Right lobe of liver (tissue), 6 donors: ENCODE results near the gene FAM3C. TPM values are rescaled to one million over a fixed set of nuclear protein-coding genes. Genes with fewer than 3 reads are reported as not detected.

Source experiments
- ATAC-seq, 4 donors: fragments of 200-7000 bp; cut with Tn5 transposase; one replicate each; pipeline ENCODE4 v1.9.1; 2020; ENCODE audit warnings: mild to moderate bottlenecking in 4 of 4, moderate library complexity in 4 of 4
- DNase-seq, 3 donors: peaks; one replicate each; pipeline ENCODE4 v3.0.0-alpha.2; 2020
- H3K27ac ChIP-seq, 3 donors: fragments of 200-600 bp; one replicate each; pipeline ENCODE4 v1.8.0; 2022
- H3K27me3 ChIP-seq, 2 donors: fragments of 200-600 bp; one replicate each; pipeline ENCODE4 v1.8.0; 2022
- H3K36me3 ChIP-seq, 4 donors: fragments of 200-600 bp; sonication (generic) in 1 of 4; one replicate each; pipeline versions ENCODE4 v1.5.1 to v1.8.0; 2017 to 2022; ENCODE audit warnings: control low read depth in 1 of 4
- H3K4me1 ChIP-seq, 4 donors: fragments of 200-600 bp; sonication (generic) in 1 of 4; one replicate each; pipeline versions ENCODE4 v1.5.1 to v1.8.0; 2017 to 2022; ENCODE audit warnings: control low read depth in 1 of 4
- H3K4me3 ChIP-seq, 3 donors: fragments of 200-600 bp; one replicate each; pipeline ENCODE4 v1.8.0; 2022
- H3K9me3 ChIP-seq, 4 donors: fragments of 200-600 bp; sonication (generic) in 1 of 4; one replicate each; pipeline versions ENCODE4 v1.5.1 to v1.8.0; 2017 to 2022; ENCODE audit warnings: control low read depth in 1 of 4
- POLR2A ChIP-seq: fragments of 450-650 bp; IDR thresholded peaks from one replicate; pipeline ENCODE4 v1.6.1; 2017; ENCODE audit warnings: antibody characterized with exemption, mild to moderate bottlenecking
- WGBS: methylation state at CpG from one replicate; pipeline ENCODE4 v1.1.6; 2018; ENCODE audit warnings: low coverage, low lambda C conversion rate; ENCODE audit not compliant: insufficient coverage; ENCODE audit errors: missing lambda C conversion rate; 5-methylcytosine and 5-hydroxymethylcytosine counted together
- intact Hi-C, 2 donors: fragments of 100-400 bp; cut with DNase I; formaldehyde crosslinking; loops; one replicate each; pipeline versions ENCODE4 v1.11.2 to v1.14.1; 2022
- total RNA-seq, 6 experiments: library from RNA; depleted of rRNA in 2 of 6; stranded (reverse); fragments of >200 nt in 2 of 6; fragmentation: NEBNext Ultra II Directional in 3 of 6; extraction: Animal tissue kit (Norgen Biotek cat#: 25700) in 3 of 6; gene quantifications; one replicate each; pipeline versions ENCODE4 v1.1.0 to v1.2.4, GENCODE V29; 2016 to 2023
- TF ChIP-seq, protein P1 (sequence below), 4 donors: fragments of 200-600 bp in 3 of 4; fragments of 450-650 bp in 1 of 4; IDR thresholded peaks; one replicate each; pipeline versions ENCODE4 v1.5.1 to v1.8.0; 2016 to 2022; ENCODE audit warnings: antibody characterized with exemption in 4 of 4, mild to moderate bottlenecking in 2 of 4
- donor health status: DM: no; HTN: yes; CAD: no.
- donor health status: DM: no; HTN: no; CAD: no.
- donor health status: DM: no; HTN: no; CAD: no.
- donor health status: DM: no; HTN: yes; CAD: no.
- donor health status: DM: no; HTN: yes; CAD: no.

FAM3C gene
- total RNA-seq, 6 experiments from 2014 or later = 13.6 to 41.3 (median 31.8) TPM

DNA sequence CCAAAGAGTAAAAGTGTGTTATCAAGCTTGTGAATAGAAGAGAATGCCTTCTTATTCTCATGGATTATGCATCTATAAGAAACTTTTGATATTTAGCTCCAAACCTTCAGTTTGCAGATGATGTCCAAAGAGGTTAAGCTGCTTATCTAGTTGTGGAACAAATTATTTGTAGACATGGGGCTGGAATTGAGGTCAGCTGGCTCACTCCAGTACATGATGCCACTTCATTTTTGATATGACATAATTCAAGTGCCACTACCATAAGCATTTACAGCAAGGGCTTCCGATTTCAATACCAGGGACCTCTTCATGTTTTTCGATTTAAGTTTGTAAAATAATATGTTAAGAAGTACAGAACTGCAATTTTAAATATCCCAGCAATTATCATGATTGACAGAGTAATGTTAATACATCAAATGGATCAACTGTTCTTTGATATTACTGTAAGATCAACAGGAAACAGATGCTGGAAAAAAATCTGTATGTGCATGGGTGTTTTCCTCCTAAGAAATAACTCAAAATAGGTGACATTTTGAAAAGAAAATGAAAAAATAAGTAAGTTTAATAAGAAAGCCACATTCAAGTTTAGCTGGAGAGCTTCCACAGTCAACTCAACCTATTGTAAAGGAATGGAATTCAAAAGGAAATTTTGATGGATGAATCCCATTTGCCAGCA, 12.7 kb downstream of the FAM3C start:
- peaks cover 0 to 2% (median 0%) of the 10 kb centered on the region in 4 donors for H3K36me3 ChIP-seq
- intact Hi-C loops = no loop called here
- no peak overlapping the region for H3K27ac ChIP-seq
- no peaks in the 10 kb centered on the region for H3K27me3 ChIP-seq
- ATAC-seq (no peak), DNase-seq (no peak)
- no peaks in the 10 kb centered on the region for H3K4me1 ChIP-seq
- WGBS = 70% methylated on average over 2 of the region's 2 CpGs
- no peak overlapping the region for H3K4me3 ChIP-seq
- TF ChIP-seq, protein P1, sequence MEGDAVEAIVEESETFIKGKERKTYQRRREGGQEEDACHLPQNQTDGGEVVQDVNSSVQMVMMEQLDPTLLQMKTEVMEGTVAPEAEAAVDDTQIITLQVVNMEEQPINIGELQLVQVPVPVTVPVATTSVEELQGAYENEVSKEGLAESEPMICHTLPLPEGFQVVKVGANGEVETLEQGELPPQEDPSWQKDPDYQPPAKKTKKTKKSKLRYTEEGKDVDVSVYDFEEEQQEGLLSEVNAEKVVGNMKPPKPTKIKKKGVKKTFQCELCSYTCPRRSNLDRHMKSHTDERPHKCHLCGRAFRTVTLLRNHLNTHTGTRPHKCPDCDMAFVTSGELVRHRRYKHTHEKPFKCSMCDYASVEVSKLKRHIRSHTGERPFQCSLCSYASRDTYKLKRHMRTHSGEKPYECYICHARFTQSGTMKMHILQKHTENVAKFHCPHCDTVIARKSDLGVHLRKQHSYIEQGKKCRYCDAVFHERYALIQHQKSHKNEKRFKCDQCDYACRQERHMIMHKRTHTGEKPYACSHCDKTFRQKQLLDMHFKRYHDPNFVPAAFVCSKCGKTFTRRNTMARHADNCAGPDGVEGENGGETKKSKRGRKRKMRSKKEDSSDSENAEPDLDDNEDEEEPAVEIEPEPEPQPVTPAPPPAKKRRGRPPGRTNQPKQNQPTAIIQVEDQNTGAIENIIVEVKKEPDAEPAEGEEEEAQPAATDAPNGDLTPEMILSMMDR (IDR thresholded peaks at IDR 0.05) = no peak
- TF ChIP-seq POLR2A = no peak
- H3K9me3 ChIP-seq = no peaks in the 10 kb centered on the region

DNA sequence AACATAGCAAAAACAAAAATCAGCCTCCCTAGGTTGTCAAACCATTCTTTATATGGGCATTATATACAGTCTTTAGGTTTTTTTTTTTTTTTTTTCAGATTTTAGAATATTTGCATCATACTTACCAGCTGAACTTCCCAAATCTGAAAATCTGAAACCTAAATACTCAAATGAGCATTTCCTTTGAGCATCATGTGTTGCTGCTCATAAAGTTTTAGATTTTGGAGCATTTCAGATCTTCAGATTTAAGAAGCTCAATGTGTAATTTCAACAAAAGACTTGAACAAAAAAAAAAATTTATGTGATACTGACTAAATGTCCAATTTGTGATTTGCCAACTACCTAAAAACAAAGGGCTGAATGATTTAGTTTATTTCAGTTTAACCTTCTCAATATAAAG, 13.6 kb downstream of the FAM3C start:
- Histone ChIP-seq H3K27me3 (no peaks in the 10 kb centered on the region), H3K4me1 (no peaks in the 10 kb centered on the region), H3K9me3 (no peaks in the 10 kb centered on the region), H3K27ac (no peak overlapping the region), H3K36me3 (peaks cover 0 to 11% (median 5%) of the 10 kb centered on the region in 4 donors), H3K4me3 (no peak overlapping the region)
- DNase-seq (no peak), ATAC-seq (no peak)
- TF ChIP-seq POLR2A = no peak
- TF ChIP-seq, protein P1 (IDR thresholded peaks at IDR 0.05) = no peak
- intact Hi-C loops = no loop called here

DNA sequence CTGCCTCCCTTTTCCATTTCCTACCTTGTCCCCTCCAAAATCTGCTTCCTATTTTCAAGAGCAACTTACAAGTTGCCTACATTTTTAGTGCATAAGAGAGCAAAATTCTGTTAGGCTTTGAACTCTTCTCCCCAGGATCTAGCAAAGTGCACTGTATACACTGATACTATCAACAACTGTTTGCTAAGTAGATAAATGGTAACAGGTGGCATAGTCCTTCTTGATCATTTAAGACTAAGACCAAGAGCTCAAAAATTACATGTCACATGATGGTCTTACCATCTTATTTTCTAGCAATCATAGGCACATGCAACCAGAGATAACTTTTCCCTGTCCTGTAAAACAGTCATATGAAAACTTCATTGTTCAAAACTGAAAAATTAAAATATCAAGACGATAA, 16.2 kb downstream of the FAM3C start:
- Histone ChIP-seq H3K4me3 (no peak overlapping the region), H3K9me3 (no peaks in the 10 kb centered on the region), H3K27ac (no peak overlapping the region), H3K27me3 (no peaks in the 10 kb centered on the region), H3K4me1 (no peaks in the 10 kb centered on the region), H3K36me3 (peaks cover 0 to 18% (median 8%) of the 10 kb centered on the region in 4 donors)
- DNase-seq (no peak), ATAC-seq (no peak)
- 87% methylated on average over 1 of the region's 1 CpG for WGBS
- intact Hi-C loops = no loop called here
- TF ChIP-seq, protein P1 (IDR thresholded peaks at IDR 0.05) = no peak
- no peak for TF ChIP-seq POLR2A

DNA sequence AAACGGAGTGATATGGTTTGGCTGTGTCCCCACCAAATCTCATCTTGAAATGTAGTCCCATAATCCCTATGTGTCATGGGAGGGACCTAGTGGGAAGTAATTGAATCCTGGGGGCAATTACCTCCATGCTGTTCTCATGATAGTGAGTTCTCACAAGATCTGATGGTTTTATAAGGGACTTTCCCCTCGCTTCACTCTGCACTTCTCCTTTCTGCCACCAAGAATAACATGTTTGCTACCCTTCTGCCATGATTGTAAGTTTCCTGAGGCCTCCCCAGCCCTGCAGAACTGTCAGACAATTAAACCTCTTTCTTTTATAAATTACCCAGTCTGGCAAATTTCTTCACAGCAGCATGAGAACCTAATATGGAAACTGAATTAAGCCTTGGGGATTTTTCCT, 19.1 kb downstream of the FAM3C start:
- intact Hi-C loops = no loop called here
- no peak overlapping the region for H3K27ac ChIP-seq
- ATAC-seq = no peak

More for the DNA sequence above, 19.1 kb downstream of the FAM3C start:
- peaks cover 0 to 18% (median 8%) of the 10 kb centered on the region in 4 donors for H3K36me3 ChIP-seq
- H3K9me3 ChIP-seq = no peaks in the 10 kb centered on the region
- no peaks in the 10 kb centered on the region for H3K27me3 ChIP-seq
- H3K4me1 ChIP-seq = no peaks in the 10 kb centered on the region
- 94% methylated on average over 2 of the region's 2 CpGs for WGBS
- no peak for DNase-seq
- no peak overlapping the region for H3K4me3 ChIP-seq
- no peak for TF ChIP-seq POLR2A
- TF ChIP-seq, protein P1 (IDR thresholded peaks at IDR 0.05) = no peak
